BLaER1 (cell line): ENCODE results near the gene CLIP1.
"Not testable (repeated sequence)": the region's sequence is repeated elsewhere in the genome, so short reads cannot be mapped to it uniquely, and the experiment has no call there.

Source experiments
- H3K27ac ChIP-seq: shearing (Covaris generic); formaldehyde crosslinking; 2 replicates; pipeline ENCODE4 v1.8.1; 2022
- H3K27me3 ChIP-seq: shearing (Covaris generic); formaldehyde crosslinking; 2 replicates; pipeline ENCODE4 v1.8.1; 2022
- H3K36me3 ChIP-seq: shearing (Covaris generic); formaldehyde crosslinking; 2 replicates; pipeline ENCODE4 v1.8.1; 2022
- H3K4me1 ChIP-seq: shearing (Covaris generic); formaldehyde crosslinking; 2 replicates; pipeline ENCODE4 v1.8.1; 2022
- H3K4me2 ChIP-seq: shearing (Covaris generic); formaldehyde crosslinking; 2 replicates; pipeline ENCODE4 v1.8.1; 2022
- H3K4me3 ChIP-seq: shearing (Covaris generic); formaldehyde crosslinking; 2 replicates; pipeline ENCODE4 v1.8.1; 2022
- H3K9ac ChIP-seq: shearing (Covaris generic); formaldehyde crosslinking; 2 replicates; pipeline ENCODE4 v1.8.1; 2022
- H3K9me3 ChIP-seq: shearing (Covaris generic); formaldehyde crosslinking; 2 replicates; pipeline ENCODE4 v1.8.1; 2022
- H4K20me1 ChIP-seq: shearing (Covaris generic); formaldehyde crosslinking; 2 replicates; pipeline ENCODE4 v1.8.1; 2022
- Cebpa-rat ChIP-seq: shearing (Covaris generic); IDR thresholded peaks from 2 replicates; pipeline ENCODE4 v1.8.1; 2022

The CLIP1 gene

GRCh38 chr12:122421821-122422729 lies at the start of gene CLIP1:
CLIP1 (minus strand) TSS chr12:122422669; CDS start chr12:122380452, 42,217 bp downstream.
- Histone ChIP-seq H3K4me2 (peak within 1 kb of the TSS; percentile 96), H4K20me1 (peaks cover 18% of the 10 kb centered on the region; the same call in 1 of the 2 replicates), H3K4me3 (peak within 1 kb of the TSS; percentile 93), H3K27me3 (peaks cover 9% of the 10 kb centered on the region; the same call in 1 of the 2 replicates), H3K36me3 (0 out of 2 replicates have a peak, but pooled peaks cover 1% of the 10 kb centered on the region), H3K9me3 (no peaks in the 10 kb centered on the region), H3K27ac (peak within 1 kb of the TSS; percentile 96), H3K4me1 (peaks cover 45% of the 10 kb centered on the region), H3K9ac (peak within 1 kb of the TSS; percentile 93)
- no peak for TF ChIP-seq Cebpa-rat

- no peak overlapping the region for H3K27ac ChIP-seq
- no peaks in the 10 kb centered on the region for H3K27me3 ChIP-seq
- H3K4me2 ChIP-seq = no peak overlapping the region
- TF ChIP-seq Cebpa-rat = no peak
- peaks cover 8% of the 10 kb centered on the region; the same call in 1 of the 2 replicates for H4K20me1 ChIP-seq
- H3K4me3 ChIP-seq = no peak overlapping the region
- H3K9me3 ChIP-seq = no peaks in the 10 kb centered on the region
- no peak overlapping the region for H3K9ac ChIP-seq
- H3K36me3 ChIP-seq = peaks cover 55% of the 10 kb centered on the region
- peaks cover 15% of the 10 kb centered on the region for H3K4me1 ChIP-seq
Observed at GRCh38 chr12:122471324-122472226, 49.1 kb upstream of the CLIP1 start.

GRCh38 chr12:122470576-122470975 lies 48.1 kb upstream of the CLIP1 start:
- H3K9ac ChIP-seq, H3K9me3 ChIP-seq, H3K27me3 ChIP-seq, H3K4me2 ChIP-seq, H3K4me3 ChIP-seq, H4K20me1 ChIP-seq, H3K27ac ChIP-seq: not testable (repeated sequence)
- H3K4me1 ChIP-seq = peaks cover 17% of the 10 kb centered on the region
- peaks cover 45% of the 10 kb centered on the region for H3K36me3 ChIP-seq

- H3K4me3 ChIP-seq, H3K27me3 ChIP-seq, H3K27ac ChIP-seq, H3K9ac ChIP-seq, H4K20me1 ChIP-seq, H3K4me2 ChIP-seq, H3K9me3 ChIP-seq: not testable (repeated sequence)
- H3K36me3 ChIP-seq = peaks cover 38% of the 10 kb centered on the region
- H3K4me1 ChIP-seq = peaks cover 17% of the 10 kb centered on the region
Observed at GRCh38 chr12:122469856-122470255, 47.4 kb upstream of the CLIP1 start.

GRCh38 chr12:122467983-122468382 lies 45.5 kb upstream of the CLIP1 start:
- H3K4me1 ChIP-seq = peaks cover 7% of the 10 kb centered on the region
- no peak overlapping the region for H3K4me3 ChIP-seq
- TF ChIP-seq Cebpa-rat = no peak
- no peaks in the 10 kb centered on the region; the same call in 1 of the 2 replicates for H4K20me1 ChIP-seq
- H3K27me3 ChIP-seq = no peaks in the 10 kb centered on the region
- H3K27ac ChIP-seq = no peak overlapping the region
- H3K9me3 ChIP-seq = no peaks in the 10 kb centered on the region
- no peak overlapping the region for H3K4me2 ChIP-seq
- peaks cover 19% of the 10 kb centered on the region for H3K36me3 ChIP-seq
- H3K9ac ChIP-seq = no peak overlapping the region

GRCh38 chr12:122464317-122465042 lies 42.0 kb upstream of the CLIP1 start:
- not testable (repeated sequence) for H3K27ac ChIP-seq, H3K9ac ChIP-seq

GRCh38 chr12:122460641-122461040 lies 38.2 kb upstream of the CLIP1 start:
- Histone ChIP-seq H3K4me3 (no peak overlapping the region), H3K9me3 (no peaks in the 10 kb centered on the region), H3K9ac (no peak overlapping the region), H3K4me1 (no peaks in the 10 kb centered on the region), H3K27ac (no peak overlapping the region), H3K36me3 (no peaks in the 10 kb centered on the region), H3K27me3 (no peaks in the 10 kb centered on the region), H4K20me1 (no peaks in the 10 kb centered on the region), H3K4me2 (no peak overlapping the region)
- no peak for TF ChIP-seq Cebpa-rat

More at GRCh38 chr12:122464317-122465042, 42.0 kb upstream of the CLIP1 start:
- not testable (repeated sequence) for H3K4me2 ChIP-seq, H3K4me3 ChIP-seq, H3K4me1 ChIP-seq, H3K27me3 ChIP-seq, H3K36me3 ChIP-seq, H3K9me3 ChIP-seq, H4K20me1 ChIP-seq

- Histone ChIP-seq H3K4me3 (no peak overlapping the region), H3K27me3 (no peaks in the 10 kb centered on the region), H3K36me3 (no peaks in the 10 kb centered on the region), H4K20me1 (no peaks in the 10 kb centered on the region), H3K4me2 (no peak overlapping the region), H3K27ac (no peak overlapping the region), H3K9ac (no peak overlapping the region), H3K9me3 (no peaks in the 10 kb centered on the region), H3K4me1 (peaks cover 2% of the 10 kb centered on the region; the same call in 1 of the 2 replicates)
- no peak for TF ChIP-seq Cebpa-rat
Observed at GRCh38 chr12:122460061-122460460, 37.6 kb upstream of the CLIP1 start.

GRCh38 chr12:122459211-122459610 lies 36.7 kb upstream of the CLIP1 start:
- Histone ChIP-seq H3K4me2 (no peak overlapping the region), H3K9ac (no peak overlapping the region), H3K36me3 (no peaks in the 10 kb centered on the region), H3K4me3 (no peak overlapping the region), H3K9me3 (no peaks in the 10 kb centered on the region), H4K20me1 (no peaks in the 10 kb centered on the region), H3K27me3 (no peaks in the 10 kb centered on the region), H3K27ac (no peak overlapping the region), H3K4me1 (peaks cover 10% of the 10 kb centered on the region)
- peak; percentile 71 for TF ChIP-seq Cebpa-rat
